Measurements from ENCODE around the gene SPRN. TPM values are rescaled to one million over a fixed set of nuclear protein-coding genes. Genes with fewer than 3 reads are reported as not detected.
"Not testable (repeated sequence)": the region's sequence is repeated elsewhere in the genome, so short reads cannot be mapped to it uniquely, and the experiment has no call there.

Gene SPRN
- total and polyA plus RNA-seq, 11 donors, result 0.04 to 0.25 (median 0.11) TPM; not detected in 6

GRCh38 chr10:133415752-133416151 lies 8.7 kb downstream of the SPRN start:
- peaks cover 3 to 66% (median 45%) of the 10 kb centered on the region in 9 donors for H3K36me3 ChIP-seq
- H3K4me1 ChIP-seq, result no peaks in the 10 kb centered on the region
- H3K27me3 ChIP-seq, result no peaks in the 10 kb centered on the region
- no peak overlapping the region for H3K27ac ChIP-seq
- ATAC-seq (no peak), DNase-seq (no peak)
- H3K9me3 ChIP-seq, result peaks cover 0 to 28% (median 18%) of the 10 kb centered on the region in 12 donors
- intact Hi-C loops (cut with DNase I), result no loop called here
- H3K4me3 ChIP-seq, result no peak overlapping the region
- no peak for TF ChIP-seq POLR2A (IDR thresholded peaks at IDR 0.05)
- no peak for TF ChIP-seq CTCF (IDR thresholded peaks at IDR 0.05)
- WGBS, 4 donors, result 93 to 97% (median 97%) methylated on average over 25 of the region's 25 CpGs

GRCh38 chr10:133414401-133414800 lies 10.0 kb downstream of the SPRN start:
- Histone ChIP-seq H3K36me3 (peaks cover 3 to 66% (median 51%) of the 10 kb centered on the region in 9 donors), H3K9me3 (peaks cover 0 to 40% (median 20%) of the 10 kb centered on the region in 12 donors)
- H3K27me3 ChIP-seq; H3K4me1 ChIP-seq; intact Hi-C loops (cut with DNase I); H3K4me3 ChIP-seq; H3K27ac ChIP-seq; ATAC-seq; DNase-seq: not testable (repeated sequence)
- 94 to 99% (median 96%) methylated on average over 15 to 22 of the region's 23 CpGs for WGBS, 4 donors

DNA sequence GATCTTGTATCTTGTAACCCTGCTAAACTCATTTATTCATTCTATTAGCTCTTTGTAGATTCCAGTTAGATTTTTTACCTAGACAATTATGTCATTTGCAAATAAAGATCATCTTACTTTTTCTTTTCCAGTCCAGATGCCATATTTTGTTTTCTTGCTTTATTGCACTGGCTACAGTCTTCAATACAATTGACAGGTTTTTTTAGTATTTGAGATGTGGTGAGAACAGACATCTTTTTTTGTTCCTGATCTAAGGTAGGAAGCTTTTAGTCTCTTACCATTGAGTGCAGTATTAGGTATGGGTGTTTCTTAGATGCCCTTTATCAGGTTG lies 12.1 kb downstream of the SPRN start:
- Histone ChIP-seq H3K9me3 (peaks cover 0 to 55% (median 20%) of the 10 kb centered on the region in 12 donors), H3K36me3 (peaks cover 3 to 77% (median 57%) of the 10 kb centered on the region in 9 donors), H3K27me3 (no peaks in the 10 kb centered on the region), H3K27ac (no peak overlapping the region), H3K4me1 (no peaks in the 10 kb centered on the region), H3K4me3 (no peak overlapping the region)
- no peak for DNase-seq
- no peak for TF ChIP-seq CTCF (IDR thresholded peaks at IDR 0.05)
- TF ChIP-seq POLR2A (IDR thresholded peaks at IDR 0.05), result no peak
- intact Hi-C loops (cut with DNase I), result no loop called here
- ATAC-seq, result no peak

DNA sequence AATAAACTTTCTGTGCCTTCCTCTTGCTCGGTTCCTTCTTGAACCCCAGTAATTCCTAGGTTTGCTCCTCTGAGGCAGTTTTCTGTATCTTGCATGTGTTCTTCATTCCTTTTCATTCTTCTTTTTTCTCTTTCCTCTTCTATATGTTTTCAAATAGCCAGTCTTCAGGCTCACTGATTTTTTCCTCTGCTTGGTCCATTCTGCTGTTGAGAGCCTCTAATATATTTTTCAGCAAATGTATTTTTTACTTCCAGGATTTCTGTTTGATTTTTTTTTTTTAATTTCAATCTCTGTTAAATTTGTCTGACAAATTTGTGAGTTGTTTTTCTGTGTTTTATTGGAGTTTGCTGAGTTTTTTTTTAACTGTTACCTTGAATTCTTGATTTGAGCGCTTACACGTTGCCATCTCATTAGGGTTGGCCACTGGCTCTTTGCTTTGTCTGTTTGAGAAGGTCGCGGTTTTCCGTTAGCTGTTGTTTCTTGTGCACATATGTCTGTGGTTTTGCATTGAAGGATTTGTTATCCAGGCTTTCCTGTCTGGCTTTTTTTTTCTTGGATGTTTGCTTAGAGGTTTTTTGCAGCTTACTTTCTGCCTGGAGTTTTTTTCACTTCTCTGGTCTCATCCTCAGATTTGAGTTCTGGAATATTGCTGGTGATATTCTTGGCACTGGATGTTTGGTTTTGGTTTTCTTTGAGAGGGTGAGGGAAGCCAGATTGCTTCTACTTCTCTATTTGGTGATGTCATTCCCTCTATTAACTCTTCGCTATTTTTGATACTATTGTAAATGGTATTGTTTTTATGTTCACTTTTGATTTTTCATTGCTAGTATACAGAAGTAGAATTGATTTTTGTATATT lies 12.7 kb downstream of the SPRN start:
- peaks cover 3 to 82% (median 63%) of the 10 kb centered on the region in 9 donors for H3K36me3 ChIP-seq
- ATAC-seq, result no peak
- 97 to 98% (median 97%) methylated on average over 7 of the region's 7 CpGs for WGBS, 4 donors

More for the DNA sequence above, 12.7 kb downstream of the SPRN start:
- H3K27ac ChIP-seq, result no peak overlapping the region
- H3K27me3 ChIP-seq, result no peaks in the 10 kb centered on the region
- peaks cover 0 to 55% (median 20%) of the 10 kb centered on the region in 12 donors for H3K9me3 ChIP-seq
- no peaks in the 10 kb centered on the region for H3K4me1 ChIP-seq
- intact Hi-C loops (cut with DNase I), result no loop called here
- no peak for DNase-seq
- TF ChIP-seq CTCF (IDR thresholded peaks at IDR 0.05) (no peak), POLR2A (IDR thresholded peaks at IDR 0.05) (no peak)
- no peak overlapping the region for H3K4me3 ChIP-seq

Data from heart left ventricle (tissue), 16 donors.